HK-2 (cell line): ENCODE results near the gene NMS.

Source experiments
- DNase-seq: peaks from one replicate; pipeline ENCODE4 v3.0.0-alpha.2; 2018; ENCODE audit not compliant: unreplicated experiment

Gene NMS

GRCh38 chr2:100484390-100484789, 14.1 kb downstream of the NMS start:
- no peak for DNase-seq

- DNase-seq, result no peak
These were observed 15.1 kb downstream of the NMS start for GRCh38 chr2:100485396-100485795.

GRCh38 chr2:100494712-100495111, 24.4 kb downstream of the NMS start:
- DNase-seq, result no peak

- no peak for DNase-seq
These were observed 32.5 kb downstream of the NMS start for GRCh38 chr2:100502782-100503181.

GRCh38 chr2:100504542-100504941, 34.3 kb downstream of the NMS start:
- DNase-seq, result no peak

GRCh38 chr2:100509066-100509465, 38.8 kb downstream of the NMS start:
- no peak for DNase-seq

GRCh38 chr2:100513650-100514049, 43.4 kb downstream of the NMS start:
- no peak for DNase-seq

GRCh38 chr2:100517556-100517955, 47.3 kb downstream of the NMS start:
- no peak for DNase-seq

GRCh38 chr2:100518801-100519200, 48.5 kb downstream of the NMS start:
- DNase-seq, result no peak

- no peak for DNase-seq
These were observed 49.9 kb downstream of the NMS start for GRCh38 chr2:100520224-100520623.

GRCh38 chr2:100522430-100522829, 52.1 kb downstream of the NMS start:
- DNase-seq, result no peak

- DNase-seq, result no peak
These were observed 54.0 kb downstream of the NMS start for GRCh38 chr2:100524331-100524730.

GRCh38 chr2:100526868-100527267, 56.6 kb downstream of the NMS start:
- DNase-seq, result no peak

GRCh38 chr2:100527440-100528015, 57.2 kb downstream of the NMS start:
- no peak for DNase-seq

- DNase-seq, result no peak
These were observed 58.9 kb downstream of the NMS start for GRCh38 chr2:100529176-100529575.

- no peak for DNase-seq
These were observed 59.6 kb downstream of the NMS start for GRCh38 chr2:100529900-100530299.
